A549 (cell line): ENCODE measurements around the gene SNX3. TPM values are rescaled to one million over a fixed set of nuclear protein-coding genes. Genes with fewer than 3 reads are reported as not detected.

Experiments
- ATAC-seq, 2 experiments: fragments of 200-7000 bp in 1 of 2; fragments of >200 bp in 1 of 2; cut with Nextera tagmentation in 1 of 2; cut with Tn5 transposase in 1 of 2; 3 replicates each; pipeline versions ENCODE4 v1.8.0 to v1.9.1; 2018 to 2020; ENCODE audit warnings: mild to moderate bottlenecking in 1 of 2, moderate library complexity in 1 of 2
- CTCF ChIA-PET: fragments of 300-600 bp; sonication (Branson Sonifier 250); formaldehyde crosslinking; extraction: SDS; loops from one replicate; lab custom pipeline; 2021; ENCODE audit warnings: antibody characterized with exemption, inconsistent platforms; lab: Yijun Ruan, JAX
- POLR2A ChIA-PET: fragments of 350-600 bp; formaldehyde crosslinking; extraction: SDS; loops from one replicate; lab custom pipeline; 2021; ENCODE audit warnings: antibody characterized with exemption, inconsistent platforms; lab: Yijun Ruan, JAX
- DNase-seq, 2 experiments: peaks; one replicate each; pipeline versions ENCODE4 v3.0.0 to v3.0.0-alpha.2; 2011 to 2016; ENCODE audit warnings: low read depth in 1 of 2, low spot score in 1 of 2
- FAIRE-seq: peaks from 2 replicates; lab custom pipeline; 2011; peaks lifted over from hg19 to GRCh38; lab: Jason Lieb, UNC
- H3K27ac ChIP-seq, 2 experiments: fragments of >200 bp; sonication (Bioruptor Twin); formaldehyde crosslinking; 3 replicates each; pipeline ENCODE4 v1.5.1; 2016 to 2017
- H3K4me1 ChIP-seq: fragments of >200 bp; sonication (Bioruptor Twin); formaldehyde crosslinking; 3 replicates; pipeline ENCODE4 v1.6.1; 2016
- H3K4me2 ChIP-seq: fragments of >200 bp; sonication (Bioruptor Twin); formaldehyde crosslinking; 3 replicates; pipeline ENCODE4 v1.6.1; 2016
- H3K4me3 ChIP-seq: fragments of >200 bp; sonication (Bioruptor Twin); formaldehyde crosslinking; 3 replicates; pipeline ENCODE4 v1.5.1; 2016
- H3K9me3 ChIP-seq: fragments of >200 bp; sonication (Bioruptor Twin); formaldehyde crosslinking; 3 replicates; pipeline ENCODE4 v1.6.1; 2016
- ATOH8 ChIP-seq: fragments of 250-450 bp; sonication (Bioruptor Pico); IDR thresholded peaks from 2 replicates; pipeline ENCODE4 v1.5.0; 2020; ENCODE audit warnings: low read depth, mild to moderate bottlenecking, moderate library complexity
- CEBPB ChIP-seq, 2 experiments: fragments of >200 bp in 1 of 2; sonication (Bioruptor Twin) in 1 of 2; formaldehyde crosslinking in 1 of 2; IDR thresholded peaks; 2 replicates each; pipeline ENCODE4 v1.6.1; 2012 to 2016
- EHF ChIP-seq: fragments of 250-450 bp; sonication (Bioruptor Pico); IDR thresholded peaks from 2 replicates; pipeline ENCODE4 v1.5.0; 2020; ENCODE audit warnings: mild to moderate bottlenecking
- ESRRA ChIP-seq: fragments of 150-350 bp; IDR thresholded peaks from 2 replicates; pipeline ENCODE4 v1.6.1; 2014; ENCODE audit warnings: mild to moderate bottlenecking, low read length, borderline replicate concordance
- FOSB ChIP-seq: fragments of 250-450 bp; sonication (Bioruptor Pico); IDR thresholded peaks from 2 replicates; pipeline ENCODE4 v1.5.0; 2020; ENCODE audit warnings: mild to moderate bottlenecking, moderate library complexity
- FOXS1 ChIP-seq: fragments of 250-450 bp; sonication (Bioruptor Pico); IDR thresholded peaks from 2 replicates; pipeline ENCODE4 v1.5.0; 2020; ENCODE audit warnings: mild to moderate bottlenecking, moderate library complexity
- GATA3 ChIP-seq: IDR thresholded peaks from 2 replicates; pipeline ENCODE4 v1.6.1; 2012; ENCODE audit warnings: borderline replicate concordance
- HMGXB4 ChIP-seq: fragments of 250-450 bp; sonication (Bioruptor Pico); IDR thresholded peaks from 2 replicates; pipeline ENCODE4 v1.5.0; 2021; ENCODE audit warnings: mild to moderate bottlenecking, moderate library complexity, borderline replicate concordance
- HOXA7 ChIP-seq: fragments of 250-450 bp; sonication (Bioruptor Pico); IDR thresholded peaks from 2 replicates; pipeline ENCODE4 v1.5.0; 2020; ENCODE audit warnings: mild to moderate bottlenecking, moderate library complexity
- HOXB5 ChIP-seq: fragments of 250-450 bp; sonication (Bioruptor Pico); IDR thresholded peaks from 2 replicates; pipeline ENCODE4 v1.5.0; 2020; ENCODE audit warnings: mild to moderate bottlenecking, moderate library complexity
- JUN ChIP-seq, 2 experiments: fragments of >200 bp; sonication (Bioruptor Twin); formaldehyde crosslinking; IDR thresholded peaks; 2 replicates in 1 of 2; 3 replicates in 1 of 2; pipeline ENCODE4 v1.6.1; 2016 to 2017
- JUNB ChIP-seq: fragments of >200 bp; sonication (Bioruptor Twin); formaldehyde crosslinking; IDR thresholded peaks from 2 replicates; pipeline ENCODE4 v1.6.1; 2016
- KDM5A ChIP-seq: fragments of 200-600 bp; sonication (generic); IDR thresholded peaks from 2 replicates; pipeline ENCODE4 v1.6.1; 2016; ENCODE audit warnings: antibody characterized with exemption, mild to moderate bottlenecking
- MAX ChIP-seq: IDR thresholded peaks from 2 replicates; pipeline ENCODE4 v1.6.1; 2012
- MAZ ChIP-seq: fragments of 150-350 bp; IDR thresholded peaks from 2 replicates; pipeline ENCODE4 v1.6.1; 2014; ENCODE audit warnings: antibody characterized with exemption, low read depth, low read length, borderline replicate concordance
- NFE2L2 ChIP-seq: fragments of 150-350 bp; conservative IDR thresholded peaks from 2 replicates; pipeline ENCODE4 v1.6.1; 2014; ENCODE audit warnings: low read length
- PHF8 ChIP-seq: fragments of 200-600 bp; sonication (generic); IDR thresholded peaks from 2 replicates; pipeline ENCODE4 v1.6.1; 2016; ENCODE audit warnings: low read depth, mild to moderate bottlenecking, antibody characterized with exemption, moderate library complexity, borderline replicate concordance
- POLR2A ChIP-seq: IDR thresholded peaks from 2 replicates; pipeline ENCODE4 v1.6.1; 2012; ENCODE audit warnings: mild to moderate bottlenecking, low read length
- RAD21 ChIP-seq, 2 experiments: fragments of >200 bp in 1 of 2; sonication (Bioruptor Twin) in 1 of 2; formaldehyde crosslinking in 1 of 2; IDR thresholded peaks in 1 of 2; conservative IDR thresholded peaks in 1 of 2; 2 replicates in 1 of 2; 3 replicates in 1 of 2; pipeline ENCODE4 v1.6.1; 2012 to 2018; ENCODE audit warnings: inconsistent platforms in 1 of 2
- RCOR1 ChIP-seq: fragments of 150-350 bp; IDR thresholded peaks from 2 replicates; pipeline ENCODE4 v1.6.1; 2014; ENCODE audit warnings: antibody characterized with exemption, low read length, low read depth
- RNF2 ChIP-seq: fragments of 200-600 bp; sonication (generic); IDR thresholded peaks from 2 replicates; pipeline ENCODE4 v1.6.1; 2016; ENCODE audit warnings: low read depth, mild to moderate bottlenecking, antibody characterized with exemption, moderate library complexity, borderline replicate concordance
- TFCP2L1 ChIP-seq: fragments of 250-450 bp; sonication (Bioruptor Pico); IDR thresholded peaks from 2 replicates; pipeline ENCODE4 v1.5.0; 2021; ENCODE audit warnings: mild to moderate bottlenecking
- WGBS: methylation state at CpG from one replicate; pipeline ENCODE4 v1.1.6; 2017; ENCODE audit errors: missing lambda C conversion rate; 5-methylcytosine and 5-hydroxymethylcytosine counted together
- polyA plus RNA-seq, 4 experiments: library from polyadenylated mRNA; depleted of rRNA in 3 of 4; stranded (reverse); fragments of >200 nt; fragmentation: RNase III in 1 of 4; extraction: RNeasy Plus Mini Kit Qiagen cat#74134 plus additional on column Dnase treatment in 1 of 4; gene quantifications; 2 replicates in 3 of 4; 3 replicates in 1 of 4; pipeline ENCODE4 v1.2.3, GENCODE V29; 2011 to 2017
- TF ChIP-seq, protein P1 (sequence below): IDR thresholded peaks from 2 replicates; pipeline ENCODE4 v1.6.1; 2012; ENCODE audit warnings: low read depth, borderline replicate concordance
- TF ChIP-seq, protein P2 (sequence below): fragments of >200 bp; sonication (Bioruptor Twin); formaldehyde crosslinking; IDR thresholded peaks from 3 replicates; pipeline ENCODE4 v1.6.1; 2016
- TF ChIP-seq, protein P3 (sequence below): fragments of 450-650 bp; IDR thresholded peaks from 2 replicates; pipeline ENCODE4 v1.6.1; 2014; ENCODE audit warnings: antibody characterized with exemption

The SNX3 gene
- polyA plus RNA-seq, 2 of the 4 experiments (the other 2 are of a cell fraction): 106 to 214 TPM

GRCh38 chr6:108295676-108296075 lies 34.8 kb upstream of the SNX3 start:
- Histone ChIP-seq H3K4me2 (peak overlapping the region; percentile 88), H3K27ac (peak overlapping the region; percentile 96 to 98), H3K4me1 (peaks cover 6% of the 10 kb centered on the region; the same call in 1 of the 3 replicates), H3K4me3 (peak overlapping the region; percentile 83), H3K9me3 (no peaks in the 10 kb centered on the region)
- TF ChIP-seq RNF2 (no peak), RCOR1 (no peak), MAZ (no peak), GATA3 (no peak), EHF (CRISPR knock-in tag) (no peak), KDM5A (no peak), JUNB (no peak), FOXS1 (CRISPR knock-in tag) (no peak), HOXB5 (CRISPR knock-in tag) (no peak), TFCP2L1 (no peak), FOSB (CRISPR knock-in tag) (no peak), RAD21 (conservative IDR thresholded peaks at IDR 0.05 in 1 of 2, IDR thresholded peaks at IDR 0.05 in 1 of 2) (no peak), NFE2L2 (no peak), ESRRA (no peak), ATOH8 (no peak), MAX (no peak), HMGXB4 (no peak), HOXA7 (CRISPR knock-in tag) (no peak)
- TF ChIP-seq, protein P1, sequence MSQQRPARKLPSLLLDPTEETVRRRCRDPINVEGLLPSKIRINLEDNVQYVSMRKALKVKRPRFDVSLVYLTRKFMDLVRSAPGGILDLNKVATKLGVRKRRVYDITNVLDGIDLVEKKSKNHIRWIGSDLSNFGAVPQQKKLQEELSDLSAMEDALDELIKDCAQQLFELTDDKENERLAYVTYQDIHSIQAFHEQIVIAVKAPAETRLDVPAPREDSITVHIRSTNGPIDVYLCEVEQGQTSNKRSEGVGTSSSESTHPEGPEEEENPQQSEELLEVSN: no peak
- ChIA-PET CTCF (interaction anchor here (1.1 to 1.2 kb wide), 2 partner anchors 13 to 181 kb away, joined by 3 read pairs; no protein-coding TSS in a partner anchor), POLR2A (interaction anchor here (2.4 kb wide), 1 partner anchor 34 kb away, joined by 16 read pairs; the partner anchor contains the start of gene SNX3)
- no peak for ATAC-seq
- WGBS: 48% methylated on average over 7 of the region's 7 CpGs
- DNase-seq: no peak
- no peak for FAIRE-seq

GRCh38 chr6:108294727-108295625 lies 34.1 kb upstream of the SNX3 start, which contains the start of gene AFG1L:
AFG1L (plus strand) TSS chr6:108295054; CDS start chr6:108295080, 26 bp downstream.
- peaks cover 6% of the 10 kb centered on the region; the same call in 1 of the 3 replicates for H3K4me1 ChIP-seq
- peak within 1 kb of the TSS; percentile 96 to 98 for H3K27ac ChIP-seq
- FAIRE-seq: no peak
- TF ChIP-seq CEBPB (IDR thresholded peaks at IDR 0.05) (no peak), POLR2A (peak; percentile 62), JUN (IDR thresholded peaks at IDR 0.05) (peak; percentile 29 to 59; a peak in 3 of 5 replicates), PHF8 (peak; percentile 77; the same call in 1 of the 2 replicates), KDM5A (peak; percentile 57; the same call in 1 of the 2 replicates), MAX (peak; percentile 55), ESRRA (no peak), TFCP2L1 (no peak), NFE2L2 (no peak)
- TF ChIP-seq, protein P2, sequence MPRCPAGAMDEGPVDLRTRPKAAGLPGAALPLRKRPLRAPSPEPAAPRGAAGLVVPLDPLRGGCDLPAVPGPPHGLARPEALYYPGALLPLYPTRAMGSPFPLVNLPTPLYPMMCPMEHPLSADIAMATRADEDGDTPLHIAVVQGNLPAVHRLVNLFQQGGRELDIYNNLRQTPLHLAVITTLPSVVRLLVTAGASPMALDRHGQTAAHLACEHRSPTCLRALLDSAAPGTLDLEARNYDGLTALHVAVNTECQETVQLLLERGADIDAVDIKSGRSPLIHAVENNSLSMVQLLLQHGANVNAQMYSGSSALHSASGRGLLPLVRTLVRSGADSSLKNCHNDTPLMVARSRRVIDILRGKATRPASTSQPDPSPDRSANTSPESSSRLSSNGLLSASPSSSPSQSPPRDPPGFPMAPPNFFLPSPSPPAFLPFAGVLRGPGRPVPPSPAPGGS: 0 out of 3 replicates have a peak, but pooled peaks have one; percentile 10
- TF ChIP-seq, protein P3, sequence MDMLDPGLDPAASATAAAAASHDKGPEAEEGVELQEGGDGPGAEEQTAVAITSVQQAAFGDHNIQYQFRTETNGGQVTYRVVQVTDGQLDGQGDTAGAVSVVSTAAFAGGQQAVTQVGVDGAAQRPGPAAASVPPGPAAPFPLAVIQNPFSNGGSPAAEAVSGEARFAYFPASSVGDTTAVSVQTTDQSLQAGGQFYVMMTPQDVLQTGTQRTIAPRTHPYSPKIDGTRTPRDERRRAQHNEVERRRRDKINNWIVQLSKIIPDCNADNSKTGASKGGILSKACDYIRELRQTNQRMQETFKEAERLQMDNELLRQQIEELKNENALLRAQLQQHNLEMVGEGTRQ: 0 out of 2 replicates have a peak, but pooled peaks have one; percentile 12
- TF ChIP-seq, protein P1: 0 out of 2 replicates have a peak, but pooled peaks have one; percentile 6
- peak; percentile 97 to 98 for ATAC-seq
- DNase-seq: peak; percentile 80 to 87
- POLR2A ChIA-PET: interaction anchor here (0.6 to 2.4 kb wide), 2 partner anchors 34 to 243 kb away, joined by 3 to 16 read pairs; partner anchors contain the start of gene SNX3
- no peaks in the 10 kb centered on the region for H3K9me3 ChIP-seq
- peak within 1 kb of the TSS; percentile 83 for H3K4me3 ChIP-seq
- under 1% methylated on average over 23 of the region's 46 CpGs for WGBS
- peak within 1 kb of the TSS; percentile 88 for H3K4me2 ChIP-seq
- CTCF ChIA-PET: interaction anchor here (0.7 to 1.2 kb wide), 3 partner anchors 13 to 1315 kb away, joined by 3 read pairs; no protein-coding TSS in a partner anchor
